B cell (primary cell): Measurements from ENCODE around the gene NES.

Source experiments
- EZH2 ChIP-seq: IDR thresholded peaks from 2 replicates; pipeline ENCODE4 v1.6.1; 2012; ENCODE audit warnings: borderline replicate concordance, low read depth, mild to moderate bottlenecking, moderate library complexity, low read length; ENCODE audit not compliant: insufficient read depth, poor library complexity, severe bottlenecking
- TF ChIP-seq, protein P1 (sequence below): fragments of 200-600 bp; IDR thresholded peaks from one replicate; pipeline ENCODE4 v1.8.0; 2022; ENCODE audit warnings: antibody characterized with exemption, mild to moderate bottlenecking

DNA sequence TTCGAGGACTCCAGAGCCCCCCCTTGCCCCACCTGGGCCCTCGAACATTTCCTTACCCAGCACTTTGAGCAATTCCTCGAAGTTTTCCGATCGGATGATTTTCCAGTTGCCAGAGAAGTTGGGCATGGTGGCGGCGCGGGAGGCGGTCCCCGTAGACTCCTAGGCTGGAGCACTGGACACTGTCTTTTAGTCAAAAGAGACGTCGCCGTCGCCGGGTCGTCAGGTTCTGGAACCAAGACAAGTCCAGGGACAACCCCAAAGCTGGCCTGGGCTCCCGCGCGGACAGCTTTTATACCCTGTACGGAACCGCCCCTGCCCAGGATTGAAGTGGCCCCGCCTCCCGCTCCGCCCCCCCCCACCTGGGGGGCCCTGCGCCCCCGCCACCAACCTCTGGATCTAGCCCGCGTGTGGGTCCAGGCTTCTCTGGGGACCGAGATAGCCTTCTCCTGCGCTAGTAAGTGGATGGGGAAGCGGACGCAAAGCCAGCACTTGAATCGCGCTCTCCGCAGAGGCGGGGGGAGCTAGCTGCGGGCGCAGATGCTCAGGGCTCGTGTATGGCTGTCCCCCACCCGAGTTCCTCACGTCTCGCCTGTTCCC is 28.2 kb upstream of the NES start, which contains the start of gene CRABP2:
- TF ChIP-seq, protein P1, sequence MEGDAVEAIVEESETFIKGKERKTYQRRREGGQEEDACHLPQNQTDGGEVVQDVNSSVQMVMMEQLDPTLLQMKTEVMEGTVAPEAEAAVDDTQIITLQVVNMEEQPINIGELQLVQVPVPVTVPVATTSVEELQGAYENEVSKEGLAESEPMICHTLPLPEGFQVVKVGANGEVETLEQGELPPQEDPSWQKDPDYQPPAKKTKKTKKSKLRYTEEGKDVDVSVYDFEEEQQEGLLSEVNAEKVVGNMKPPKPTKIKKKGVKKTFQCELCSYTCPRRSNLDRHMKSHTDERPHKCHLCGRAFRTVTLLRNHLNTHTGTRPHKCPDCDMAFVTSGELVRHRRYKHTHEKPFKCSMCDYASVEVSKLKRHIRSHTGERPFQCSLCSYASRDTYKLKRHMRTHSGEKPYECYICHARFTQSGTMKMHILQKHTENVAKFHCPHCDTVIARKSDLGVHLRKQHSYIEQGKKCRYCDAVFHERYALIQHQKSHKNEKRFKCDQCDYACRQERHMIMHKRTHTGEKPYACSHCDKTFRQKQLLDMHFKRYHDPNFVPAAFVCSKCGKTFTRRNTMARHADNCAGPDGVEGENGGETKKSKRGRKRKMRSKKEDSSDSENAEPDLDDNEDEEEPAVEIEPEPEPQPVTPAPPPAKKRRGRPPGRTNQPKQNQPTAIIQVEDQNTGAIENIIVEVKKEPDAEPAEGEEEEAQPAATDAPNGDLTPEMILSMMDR: no peak
- no peak for TF ChIP-seq EZH2
